Upper lobe of left lung (tissue), 6 donors: ENCODE measurements around the gene DIAPH1. TPM values are rescaled to one million over a fixed set of nuclear protein-coding genes. Genes with fewer than 3 reads are reported as not detected.

Experiments
- ATAC-seq, 2 donors: fragments of 200-7000 bp; cut with Tn5 transposase; one replicate each; pipeline ENCODE4 v1.9.1; 2022; ENCODE audit warnings: mild to moderate bottlenecking in 2 of 2, moderate library complexity in 2 of 2; ENCODE audit not compliant: low FRiP score in 2 of 2
- DNase-seq, 2 donors: peaks; one replicate each; pipeline ENCODE4 v3.0.0-alpha.2; 2019 to 2020
- H3K27ac ChIP-seq, 4 donors: fragments of 200-600 bp; sonication (generic); one replicate each; pipeline ENCODE4 v1.5.1; 2016 to 2019
- H3K27me3 ChIP-seq, 4 donors: fragments of 200-600 bp; sonication (generic); one replicate each; pipeline ENCODE4 v1.5.1; 2017 to 2019
- H3K36me3 ChIP-seq, 4 donors: fragments of 200-600 bp; sonication (generic); one replicate each; pipeline ENCODE4 v1.5.1; 2016 to 2019
- H3K4me1 ChIP-seq, 4 donors: fragments of 200-600 bp; sonication (generic); one replicate each; pipeline ENCODE4 v1.5.1; 2018 to 2019
- H3K4me3 ChIP-seq, 4 donors: fragments of 200-600 bp; sonication (generic); one replicate each; pipeline ENCODE4 v1.5.1; 2017 to 2019; ENCODE audit warnings: mild to moderate bottlenecking in 2 of 4, moderate library complexity in 1 of 4
- H3K9me3 ChIP-seq, 4 donors: fragments of 200-600 bp; sonication (generic); one replicate each; pipeline ENCODE4 v1.5.1; 2018 to 2019
- EP300 ChIP-seq, 4 donors: sonication (generic); formaldehyde crosslinking; IDR thresholded peaks; one replicate each; pipeline ENCODE4 v1.5.1; 2017; ENCODE audit warnings: antibody characterized with exemption in 4 of 4, control low read depth in 2 of 4
- POLR2A ChIP-seq, 4 donors: fragments of 450-650 bp; IDR thresholded peaks; one replicate each; pipeline ENCODE4 v1.5.1; 2016 to 2017; ENCODE audit warnings: antibody characterized with exemption in 4 of 4, mild to moderate bottlenecking in 2 of 4
- POLR2AphosphoS5 ChIP-seq, 2 donors: sonication (generic); formaldehyde crosslinking; IDR thresholded peaks; one replicate each; pipeline ENCODE4 v1.5.1; 2017; ENCODE audit warnings: antibody characterized with exemption in 2 of 2
- WGBS, 2 donors: methylation state at CpG; one replicate each; pipeline ENCODE4 v1.1.5; 2017 to 2018; 5-methylcytosine and 5-hydroxymethylcytosine counted together
- total RNA-seq, 6 donors: library from RNA; depleted of rRNA in 4 of 6; stranded (reverse); fragments of >200 nt in 4 of 6; gene quantifications; one replicate each; pipeline versions ENCODE4 v1.1.0 to v1.2.1, GENCODE V29; 2016 to 2021
- TF ChIP-seq, protein P1 (sequence below), 6 experiments: fragments of 450-650 bp in 4 of 6; fragments of 200-600 bp in 2 of 6; sonication (generic) in 2 of 6; IDR thresholded peaks; one replicate each; pipeline ENCODE4 v1.5.1; 2016 to 2019; ENCODE audit warnings: antibody characterized with exemption in 6 of 6
- donor health status: DM: no; HTN: no; CAD: no; lungs with moderate emphysema.
- donor health status: DM: no; HTN: yes; CAD: no; lungs with severe emphysema.

Gene DIAPH1
- 100 to 1,000 TPM in 5 of 6 donors, 10 to 100 TPM in 1; 96.4 to 175 (median 133) TPM for total RNA-seq

DNA sequence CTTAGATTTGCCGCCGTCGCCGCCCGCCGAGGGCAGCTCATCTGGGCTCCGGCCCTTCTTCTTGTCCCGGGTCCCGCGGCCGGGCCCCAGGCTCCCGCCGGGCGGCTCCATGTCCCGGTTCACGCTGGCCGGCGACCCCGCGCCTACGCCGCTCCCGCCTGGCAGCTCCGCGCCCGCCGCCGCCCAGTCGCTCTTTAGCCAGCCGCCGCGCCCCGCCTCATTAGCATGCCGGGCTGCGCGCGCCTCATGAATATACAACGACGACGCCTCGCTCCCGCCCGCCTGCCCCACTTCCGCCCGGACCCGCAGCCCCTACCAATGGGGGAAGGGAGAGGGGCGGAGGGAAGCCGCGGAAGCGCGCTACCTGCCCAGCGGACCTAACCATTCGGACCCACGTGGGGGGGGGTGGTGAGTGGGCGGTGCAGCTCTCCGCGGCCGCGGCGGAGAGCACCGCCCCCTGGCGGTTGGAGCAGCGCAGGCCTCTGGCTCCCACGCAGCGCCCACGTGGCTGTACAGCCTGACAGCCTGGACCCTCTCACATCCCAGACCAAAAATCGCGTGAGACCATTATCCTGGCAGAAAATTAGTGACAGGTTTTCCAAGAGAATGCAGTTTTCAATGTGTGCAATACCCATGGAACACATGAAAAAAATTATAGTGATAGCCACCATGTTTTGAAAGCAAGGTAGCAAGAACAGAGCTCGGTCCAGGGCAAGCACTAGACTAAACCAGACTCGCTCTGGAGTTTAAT lies at the start of gene DIAPH1:
DIAPH1 (minus strand) TSS at position 197 of the 751 bp plus-strand sequence; CDS start at position 111, 86 bp downstream.
- no peaks in the 10 kb centered on the region for H3K9me3 ChIP-seq
- ATAC-seq (peak; percentile 97 to 99), DNase-seq (peak; percentile 98 to 99)
- peaks cover 0 to 43% (median 20%) of the 10 kb centered on the region in 4 donors for H3K36me3 ChIP-seq
- peaks cover 18 to 32% (median 30%) of the 10 kb centered on the region in 4 donors for H3K4me1 ChIP-seq
- peak within 1 kb of the TSS; percentile 95 to 98 (median 97) for H3K27ac ChIP-seq
- H3K4me3 ChIP-seq = peak within 1 kb of the TSS; percentile 32 to 94 (median 81)
- WGBS, 2 donors = 2 to 6% methylated on average over 11 to 60 of the region's 70 CpGs
- no peaks in the 10 kb centered on the region for H3K27me3 ChIP-seq
- TF ChIP-seq POLR2AphosphoS5 (IDR thresholded peaks at IDR 0.05) (peak; percentile 88 to 93), POLR2A (IDR thresholded peaks at IDR 0.05) (peak in 3 of 4 donors; percentile 93 to 96 (median 93)), EP300 (IDR thresholded peaks at IDR 0.05) (peak in 1 of 4 donors; percentile 44)
- TF ChIP-seq, protein P1, sequence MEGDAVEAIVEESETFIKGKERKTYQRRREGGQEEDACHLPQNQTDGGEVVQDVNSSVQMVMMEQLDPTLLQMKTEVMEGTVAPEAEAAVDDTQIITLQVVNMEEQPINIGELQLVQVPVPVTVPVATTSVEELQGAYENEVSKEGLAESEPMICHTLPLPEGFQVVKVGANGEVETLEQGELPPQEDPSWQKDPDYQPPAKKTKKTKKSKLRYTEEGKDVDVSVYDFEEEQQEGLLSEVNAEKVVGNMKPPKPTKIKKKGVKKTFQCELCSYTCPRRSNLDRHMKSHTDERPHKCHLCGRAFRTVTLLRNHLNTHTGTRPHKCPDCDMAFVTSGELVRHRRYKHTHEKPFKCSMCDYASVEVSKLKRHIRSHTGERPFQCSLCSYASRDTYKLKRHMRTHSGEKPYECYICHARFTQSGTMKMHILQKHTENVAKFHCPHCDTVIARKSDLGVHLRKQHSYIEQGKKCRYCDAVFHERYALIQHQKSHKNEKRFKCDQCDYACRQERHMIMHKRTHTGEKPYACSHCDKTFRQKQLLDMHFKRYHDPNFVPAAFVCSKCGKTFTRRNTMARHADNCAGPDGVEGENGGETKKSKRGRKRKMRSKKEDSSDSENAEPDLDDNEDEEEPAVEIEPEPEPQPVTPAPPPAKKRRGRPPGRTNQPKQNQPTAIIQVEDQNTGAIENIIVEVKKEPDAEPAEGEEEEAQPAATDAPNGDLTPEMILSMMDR (IDR thresholded peaks at IDR 0.05) = peak; percentile 96 to 100 (median 99)

- Histone ChIP-seq H3K4me1 (peaks cover 3 to 9% (median 5%) of the 10 kb centered on the region in 4 donors), H3K4me3 (no peak overlapping the region), H3K27ac (no peak overlapping the region), H3K36me3 (peaks cover 8 to 78% (median 21%) of the 10 kb centered on the region in 4 donors), H3K9me3 (no peaks in the 10 kb centered on the region), H3K27me3 (no peaks in the 10 kb centered on the region)
- DNase-seq (peak in 1 of 2 donors; percentile 72), ATAC-seq (no peak)
- no peak for TF ChIP-seq POLR2A (IDR thresholded peaks at IDR 0.05)
- TF ChIP-seq POLR2AphosphoS5 (IDR thresholded peaks at IDR 0.05) = no peak
- no peak for TF ChIP-seq EP300 (IDR thresholded peaks at IDR 0.05)
- TF ChIP-seq, protein P1 (IDR thresholded peaks at IDR 0.05) = no peak
- 88 to 90% methylated on average over 16 to 18 of the region's 18 CpGs for WGBS, 2 donors
Observed at GRCh38 chr5:141665995-141666940, 47.5 kb upstream of the DIAPH1 start.

- no peak overlapping the region for H3K4me3 ChIP-seq
- H3K27ac ChIP-seq = no peak overlapping the region
- no peaks in the 10 kb centered on the region for H3K27me3 ChIP-seq
- WGBS, 2 donors = 21 to 38% methylated on average over 6 to 8 of the region's 13 CpGs
- peak; percentile 87 to 91 for ATAC-seq
- peaks cover 3 to 9% (median 5%) of the 10 kb centered on the region in 4 donors for H3K4me1 ChIP-seq
- no peaks in the 10 kb centered on the region for H3K9me3 ChIP-seq
- peaks cover 8 to 71% (median 17%) of the 10 kb centered on the region in 4 donors for H3K36me3 ChIP-seq
- TF ChIP-seq, protein P1 (IDR thresholded peaks at IDR 0.05) = peak; percentile 85 to 93 (median 88)
- no peak for TF ChIP-seq POLR2AphosphoS5 (IDR thresholded peaks at IDR 0.05)
- DNase-seq = peak; percentile 81 to 86
Observed at GRCh38 chr5:141664733-141665461, 46.1 kb upstream of the DIAPH1 start.

DNA sequence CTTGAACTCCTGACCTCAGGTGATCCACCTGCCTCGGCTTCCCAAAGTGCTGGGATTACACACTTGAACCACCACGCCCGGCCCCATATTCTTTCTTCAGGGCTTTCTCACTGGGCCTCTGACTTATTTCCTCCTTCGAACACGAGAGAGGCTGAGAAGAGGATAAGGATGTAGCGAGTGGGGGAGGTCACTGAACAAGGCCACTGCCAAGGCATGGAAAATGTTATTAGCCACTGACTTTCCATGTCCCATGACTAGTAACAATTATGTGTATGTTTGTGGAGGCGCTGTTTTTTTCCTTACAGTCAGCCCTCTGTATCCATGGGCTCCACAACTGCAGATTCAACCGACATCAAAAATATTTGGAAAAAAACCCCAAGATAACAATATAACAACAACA lies 44.7 kb upstream of the DIAPH1 start:
- no peak for TF ChIP-seq POLR2A (IDR thresholded peaks at IDR 0.05)
- TF ChIP-seq, protein P1 (IDR thresholded peaks at IDR 0.05) = no peak
- TF ChIP-seq EP300 (IDR thresholded peaks at IDR 0.05) = no peak
- WGBS, 2 donors = 83 to 89% methylated on average over 8 of the region's 8 CpGs
- Histone ChIP-seq H3K4me3 (no peak overlapping the region), H3K9me3 (no peaks in the 10 kb centered on the region), H3K27me3 (no peaks in the 10 kb centered on the region), H3K4me1 (peaks cover 3 to 9% (median 5%) of the 10 kb centered on the region in 4 donors), H3K27ac (no peak overlapping the region), H3K36me3 (peaks cover 6 to 72% (median 14%) of the 10 kb centered on the region in 4 donors)
- ATAC-seq = no peak
- DNase-seq = no peak
